Measurements from ENCODE around the gene ZBBX. TPM values are rescaled to one million over a fixed set of nuclear protein-coding genes. Genes with fewer than 3 reads are reported as not detected.

The ZBBX gene
- total RNA-seq, result not detected in 2 replicates

GRCh38 chr3:167380004-167380689 is at the start of gene ZBBX:
ZBBX (minus strand) TSS chr3:167380297; CDS start chr3:167372901, 7,396 bp downstream.

Other genes with a start within 250 kb of the ZBBX start
- not detected in 2 replicates for gene SERPINI2, start 93.7 kb upstream of the ZBBX start, total RNA-seq

Measured in subcutaneous preadipocyte (primary cell).